NCI-H1105 treated with DMSO at 0.1 percent for 48 hours (cell line): ENCODE data around the gene SLC16A12.
A peak's percentile ranks its signal among the peaks of the same experiment; 100 is the strongest.
"Not testable (repeated sequence)": the region's sequence is repeated elsewhere in the genome, so short reads cannot be mapped to it uniquely, and the experiment has no call there.

ENCODE experiments used
- DNase-seq: peaks from one replicate; lab custom pipeline; 2025; lab: John Stamatoyannopoulos, UW

The SLC16A12 gene

DNA sequence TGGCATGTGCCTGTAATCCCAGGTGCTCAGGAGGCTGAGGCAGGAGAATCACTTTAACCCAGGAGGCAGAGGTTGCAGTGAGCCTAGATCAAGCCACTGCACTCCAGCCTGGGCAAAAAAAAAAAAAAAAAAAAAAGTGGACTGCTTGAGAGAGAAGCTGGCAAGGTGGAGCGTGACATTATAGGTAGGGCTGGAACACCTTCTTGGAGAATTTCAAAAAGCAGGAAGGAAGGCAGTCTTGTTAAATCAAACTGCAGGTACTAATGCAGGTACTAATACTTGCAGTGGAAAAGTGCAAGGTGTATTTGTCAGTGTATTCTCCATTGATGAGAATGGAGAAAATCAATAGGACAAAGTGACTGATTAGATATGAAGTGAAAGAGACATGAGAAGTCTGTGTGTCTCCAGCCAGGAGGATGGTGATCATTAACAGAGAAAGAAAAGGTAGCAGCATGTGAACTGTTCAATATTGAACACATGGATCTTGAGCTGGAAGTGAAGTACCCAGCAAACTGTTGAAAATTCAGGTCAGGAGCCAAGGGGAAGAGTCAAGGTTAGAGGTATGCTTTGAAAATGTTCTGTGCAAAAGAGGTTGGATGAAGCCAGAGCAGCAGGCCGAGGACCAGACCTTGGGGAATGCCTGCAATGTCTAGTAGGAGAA lies 12.6 kb upstream of the SLC16A12 start:
- DNase-seq = no peak

DNA sequence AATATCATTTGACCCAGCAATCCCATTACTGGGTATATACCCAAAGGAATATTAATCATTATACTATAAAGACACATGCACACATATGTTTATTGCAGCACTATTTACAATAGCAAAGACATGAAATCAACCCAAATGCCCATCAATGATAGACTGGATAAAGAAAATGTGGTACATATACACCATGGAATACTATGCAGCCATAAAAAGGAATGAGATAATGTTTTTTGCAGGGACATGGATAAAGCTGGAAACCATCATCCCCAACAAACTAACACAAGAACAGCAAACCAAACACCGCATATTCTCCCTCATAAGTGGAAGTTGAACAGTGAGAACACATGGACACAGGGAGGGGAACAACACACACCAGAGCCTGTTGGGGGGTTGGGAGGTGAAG lies 11.3 kb upstream of the SLC16A12 start:
- DNase-seq = not testable (repeated sequence)

DNA sequence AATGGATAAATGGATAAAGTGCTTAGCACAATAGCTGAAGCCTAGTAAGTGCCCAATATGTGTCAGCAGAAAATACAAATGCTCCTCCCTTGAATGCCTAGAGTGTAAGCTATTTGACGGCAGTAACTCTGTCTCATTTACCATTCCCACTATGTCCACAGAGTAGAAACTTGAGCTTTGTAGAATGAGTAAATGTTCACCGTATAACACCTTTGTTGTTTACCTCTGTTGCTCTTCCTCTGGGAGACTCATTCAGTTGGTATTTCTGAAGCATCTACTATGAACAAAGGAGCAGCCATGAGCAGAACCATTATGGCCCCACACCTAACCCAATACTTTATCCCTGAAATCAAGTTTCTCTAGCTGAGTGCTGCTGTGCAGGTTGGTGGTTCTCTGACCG lies 8.4 kb upstream of the SLC16A12 start:
- no peak for DNase-seq

DNA sequence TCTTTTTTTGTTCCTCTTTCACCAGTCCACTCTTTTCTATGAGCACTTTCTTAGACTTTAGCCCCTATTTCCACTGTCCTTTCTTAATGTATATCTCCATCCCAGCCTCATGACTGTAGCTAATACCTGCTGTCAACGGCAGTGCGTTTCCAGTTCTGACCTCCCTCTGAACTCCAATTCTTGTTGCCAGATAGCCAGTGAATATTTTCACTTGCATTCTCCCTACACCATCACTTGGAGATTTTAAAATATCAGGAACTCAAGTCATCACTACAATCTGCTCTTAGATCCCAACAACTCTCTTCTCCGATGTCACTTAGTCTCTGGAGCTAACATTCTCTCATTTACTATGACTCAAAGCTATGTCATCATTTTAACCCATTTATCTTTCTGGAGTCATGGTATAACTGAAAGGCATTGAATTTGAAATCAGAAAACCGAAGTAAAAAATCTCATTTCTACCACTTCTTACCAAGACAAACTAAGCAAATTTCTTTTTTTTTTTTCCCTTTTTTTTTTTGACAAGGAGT lies 5.1 kb upstream of the SLC16A12 start:
- DNase-seq = no peak

DNA sequence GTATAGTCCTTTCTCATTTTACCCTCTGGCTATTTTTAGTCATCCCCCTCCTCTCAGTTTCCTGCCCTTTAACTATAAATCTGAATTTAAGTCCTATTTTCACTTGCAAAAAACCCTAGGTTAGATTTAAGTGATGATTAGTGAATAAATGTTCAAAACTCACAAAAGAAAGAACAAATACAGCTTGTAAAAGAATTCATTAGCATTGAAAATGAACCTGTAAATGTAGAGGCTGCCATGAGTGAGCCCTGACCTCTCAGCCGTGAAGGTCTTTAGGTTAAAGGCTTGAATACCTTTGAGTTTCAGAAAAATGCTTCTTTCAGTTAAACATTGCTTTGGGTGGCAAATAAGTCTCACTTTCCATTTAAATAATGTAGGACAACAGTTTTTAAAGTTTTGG lies 2.0 kb upstream of the SLC16A12 start:
- DNase-seq = no peak

DNA sequence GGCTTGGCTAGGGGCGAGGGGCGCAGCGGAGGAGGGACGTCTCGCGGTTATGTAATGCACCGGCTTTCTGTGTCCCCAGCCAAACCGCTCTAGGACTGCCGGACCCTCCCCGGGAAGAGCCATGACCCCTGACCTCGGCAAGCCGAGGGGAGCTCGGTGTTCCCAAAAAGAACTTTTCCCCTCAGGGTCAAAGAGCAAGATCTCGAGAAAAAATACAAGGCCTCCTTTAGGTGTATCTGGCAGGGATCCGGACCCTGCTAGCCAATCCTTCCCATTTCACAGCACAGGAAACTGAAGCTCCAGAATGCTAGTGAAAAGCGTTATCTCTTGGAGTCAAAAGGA lies 590 bp upstream of the SLC16A12 start:
- no peak for DNase-seq

DNA sequence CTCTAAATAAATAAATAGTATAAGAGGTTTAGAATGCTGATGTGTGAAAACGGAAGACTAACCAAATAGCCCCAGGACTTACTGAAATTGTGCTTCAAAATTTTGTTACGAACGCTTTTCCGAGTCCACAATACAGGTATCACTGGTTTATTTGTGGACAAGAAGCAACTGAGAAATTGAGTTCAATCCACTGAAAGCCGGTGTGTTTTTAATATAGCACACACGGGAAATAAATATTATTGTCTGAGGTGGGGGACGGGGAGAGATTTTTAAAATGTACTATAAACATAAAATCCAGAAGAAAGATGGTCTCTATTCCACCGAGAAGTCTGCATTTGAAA lies 598 bp downstream of the SLC16A12 start:
- no peak for DNase-seq

DNA sequence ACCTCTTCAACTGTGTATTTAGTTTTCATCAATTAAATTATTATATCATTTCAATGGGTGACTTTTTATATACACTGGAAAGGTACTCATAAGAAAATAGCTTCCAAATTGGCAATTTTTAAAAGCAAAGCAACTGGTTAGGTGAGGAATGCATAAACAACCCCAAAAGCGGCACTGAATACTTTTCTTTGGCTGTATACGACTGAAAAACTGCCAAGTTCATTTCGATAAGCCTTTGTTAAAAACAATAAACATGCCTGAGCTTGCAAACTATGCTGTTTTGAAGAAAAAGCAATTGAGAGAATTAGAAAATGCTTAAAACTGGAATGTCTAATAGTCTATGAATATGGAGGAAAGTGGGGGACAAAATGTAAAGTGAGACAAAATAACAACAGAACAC lies 2.9 kb downstream of the SLC16A12 start:
- peak; percentile 54 for DNase-seq

DNA sequence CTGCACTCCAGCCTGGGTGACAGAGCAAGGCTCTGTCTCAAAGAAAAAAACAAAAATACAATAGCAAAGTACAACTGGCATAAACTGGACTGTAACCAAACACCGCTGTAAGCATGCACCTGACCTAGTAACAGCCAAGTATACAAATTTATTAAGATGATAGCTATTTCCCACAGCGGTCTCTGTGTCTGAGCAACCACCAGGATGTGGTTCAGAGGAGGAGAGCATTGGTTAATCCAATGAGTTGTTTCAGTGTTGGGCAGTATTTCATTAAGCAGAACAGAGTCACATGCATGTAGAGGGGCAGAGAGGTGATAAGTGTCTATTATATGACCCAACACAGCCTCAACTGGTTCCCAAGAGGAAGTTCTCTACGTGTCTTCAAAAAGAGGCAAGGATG lies 4.0 kb downstream of the SLC16A12 start:
- DNase-seq = no peak

DNA sequence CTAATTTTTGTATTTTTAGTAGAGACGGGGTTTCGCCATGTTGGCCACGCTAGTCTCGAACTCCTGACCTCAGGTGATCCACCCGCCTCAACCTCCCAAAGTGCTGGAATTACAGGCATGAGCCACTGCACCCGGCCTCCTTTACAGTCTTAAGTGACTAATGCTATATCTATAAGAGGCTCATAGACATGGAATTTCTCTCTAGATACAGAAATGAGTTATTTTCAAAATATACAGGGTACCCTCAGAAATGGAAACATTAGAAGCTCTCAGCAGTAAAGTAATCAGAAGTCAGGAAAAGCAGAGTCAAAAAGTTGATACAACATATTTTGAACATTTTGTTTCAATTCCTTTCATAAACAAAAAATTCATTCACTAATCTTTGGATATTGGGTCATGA lies 5.7 kb downstream of the SLC16A12 start:
- DNase-seq = not testable (repeated sequence)

DNA sequence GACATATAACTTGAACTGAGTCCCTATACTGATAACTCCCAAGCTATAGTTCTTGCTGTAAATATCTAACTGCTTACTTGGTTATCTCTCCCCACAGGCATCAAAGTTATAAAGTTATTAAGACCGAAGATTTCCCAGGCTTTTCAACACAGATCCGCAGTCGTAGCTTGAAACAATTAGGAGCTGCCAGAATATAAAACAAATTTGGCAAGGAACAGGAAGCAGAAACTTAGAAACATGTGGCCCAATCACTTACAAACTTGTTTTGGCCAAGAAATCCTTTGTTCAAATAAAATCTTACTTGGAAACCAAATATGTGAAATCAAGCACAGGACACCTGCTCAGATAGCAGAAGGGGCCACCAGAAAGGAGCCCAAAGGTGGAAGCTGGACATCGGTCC lies 9.0 kb downstream of the SLC16A12 start:
- DNase-seq = no peak

DNA sequence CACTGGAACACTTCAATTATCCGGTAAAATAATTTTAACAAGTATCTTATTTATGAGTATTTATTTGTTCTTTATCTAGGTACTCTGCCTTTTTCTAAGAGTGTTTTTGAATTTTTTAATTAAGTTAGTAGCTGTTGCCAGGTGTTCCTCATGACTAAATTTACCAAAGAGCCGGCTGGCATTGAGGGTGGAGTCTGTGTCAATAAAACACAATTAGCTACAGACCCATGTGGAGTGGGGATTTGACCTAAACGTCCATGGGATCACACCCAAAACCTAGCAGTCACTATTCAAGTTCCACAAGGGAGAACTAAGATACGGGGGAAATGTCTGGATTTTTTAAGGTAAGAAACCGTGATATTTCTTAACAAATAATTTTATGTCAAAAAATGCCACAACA lies 9.8 kb downstream of the SLC16A12 start:
- DNase-seq = peak; percentile 35

DNA sequence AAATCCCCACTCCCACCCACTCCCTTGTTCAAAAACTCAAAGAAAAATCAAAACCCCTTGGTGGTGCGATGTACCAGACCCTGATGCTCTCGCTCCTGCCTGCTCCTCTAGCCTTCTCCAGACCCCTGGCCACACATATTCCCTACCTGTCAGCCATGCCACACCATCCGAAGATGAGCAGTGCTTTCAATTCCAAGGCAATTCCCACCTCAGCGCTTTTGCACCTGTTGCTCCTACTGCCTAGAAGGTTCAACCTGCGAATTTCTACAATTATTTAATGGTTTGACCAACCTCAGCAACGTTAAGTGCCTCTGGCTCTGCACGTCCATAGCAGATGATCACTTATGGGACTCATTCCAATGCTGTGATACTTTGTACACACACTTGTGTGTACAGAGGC lies 11.1 kb downstream of the SLC16A12 start:
- no peak for DNase-seq

DNA sequence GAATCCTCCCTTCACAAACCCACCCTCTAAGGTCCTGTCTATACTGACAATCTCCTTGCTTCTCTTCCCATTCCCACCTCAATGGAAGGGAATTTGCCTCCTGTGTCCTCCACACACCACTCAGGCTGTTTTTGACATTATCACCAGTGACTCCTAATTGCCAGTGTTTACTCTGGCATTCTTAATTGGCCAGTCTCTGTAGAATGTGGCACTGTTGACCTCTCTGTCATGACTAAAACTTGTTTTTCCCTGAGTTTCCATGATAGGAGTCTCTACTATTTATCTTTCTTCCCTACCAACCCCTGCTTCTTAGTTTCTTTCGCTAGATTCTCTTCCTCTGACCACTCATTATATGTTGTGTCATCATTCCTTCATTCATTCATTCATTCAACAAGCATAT lies 12.1 kb downstream of the SLC16A12 start:
- DNase-seq = no peak

DNA sequence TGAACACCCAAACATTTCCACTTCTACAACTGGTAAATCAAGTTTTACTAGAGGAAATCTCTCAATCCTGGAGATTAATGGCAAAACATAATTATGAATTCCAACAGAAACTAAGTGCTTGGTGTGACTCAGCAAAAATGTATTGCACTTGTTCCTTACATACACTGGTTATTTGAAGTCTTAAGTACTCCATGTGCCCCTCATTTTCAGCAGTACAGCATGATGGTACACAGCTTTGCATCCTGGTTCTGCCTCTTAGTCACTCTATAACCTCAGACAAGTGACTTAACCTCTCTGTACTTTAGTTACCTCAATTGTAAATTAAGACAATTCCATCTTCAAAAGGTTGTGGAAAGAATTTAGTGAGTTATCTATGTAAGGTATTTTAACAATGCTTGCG lies 12.9 kb downstream of the SLC16A12 start:
- DNase-seq = no peak

DNA sequence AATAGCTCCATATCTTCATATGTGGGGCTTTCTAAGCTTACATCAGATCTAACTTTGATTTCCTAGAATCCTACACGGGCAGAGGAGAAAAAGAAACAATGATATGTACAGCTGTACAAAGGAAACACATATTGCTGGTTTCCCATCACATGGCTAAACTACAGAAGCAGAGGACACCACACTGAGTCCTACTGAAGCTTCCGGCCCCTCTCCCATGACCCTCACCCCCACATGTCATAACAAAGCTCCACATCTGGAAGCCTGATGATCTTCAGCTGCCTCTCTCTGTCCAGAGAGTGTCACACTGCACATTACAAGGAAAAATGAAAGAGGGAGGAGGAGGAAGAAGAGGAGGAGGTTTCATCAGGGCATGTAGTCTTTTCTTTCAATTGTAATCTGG lies 14.0 kb downstream of the SLC16A12 start:
- no peak for DNase-seq

DNA sequence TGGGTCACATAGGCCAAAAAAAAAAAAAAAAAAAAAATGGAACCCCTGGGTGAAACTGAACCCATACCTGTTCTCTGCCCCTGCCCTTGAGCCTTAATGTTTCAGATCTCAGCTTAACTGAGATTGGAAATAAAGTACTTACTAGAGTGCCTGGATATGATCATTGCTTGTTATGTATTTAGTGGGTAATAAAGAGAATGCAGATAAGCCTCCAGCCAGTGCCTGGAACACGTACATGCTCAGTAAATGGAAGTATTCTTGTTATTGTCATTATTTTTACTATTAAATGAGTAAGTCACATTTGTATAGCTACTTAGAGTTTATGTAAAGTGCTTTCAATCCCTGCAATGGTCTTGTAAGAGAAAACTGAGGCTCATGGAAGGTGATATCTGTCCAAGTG lies 14.7 kb downstream of the SLC16A12 start:
- DNase-seq = no peak

DNA sequence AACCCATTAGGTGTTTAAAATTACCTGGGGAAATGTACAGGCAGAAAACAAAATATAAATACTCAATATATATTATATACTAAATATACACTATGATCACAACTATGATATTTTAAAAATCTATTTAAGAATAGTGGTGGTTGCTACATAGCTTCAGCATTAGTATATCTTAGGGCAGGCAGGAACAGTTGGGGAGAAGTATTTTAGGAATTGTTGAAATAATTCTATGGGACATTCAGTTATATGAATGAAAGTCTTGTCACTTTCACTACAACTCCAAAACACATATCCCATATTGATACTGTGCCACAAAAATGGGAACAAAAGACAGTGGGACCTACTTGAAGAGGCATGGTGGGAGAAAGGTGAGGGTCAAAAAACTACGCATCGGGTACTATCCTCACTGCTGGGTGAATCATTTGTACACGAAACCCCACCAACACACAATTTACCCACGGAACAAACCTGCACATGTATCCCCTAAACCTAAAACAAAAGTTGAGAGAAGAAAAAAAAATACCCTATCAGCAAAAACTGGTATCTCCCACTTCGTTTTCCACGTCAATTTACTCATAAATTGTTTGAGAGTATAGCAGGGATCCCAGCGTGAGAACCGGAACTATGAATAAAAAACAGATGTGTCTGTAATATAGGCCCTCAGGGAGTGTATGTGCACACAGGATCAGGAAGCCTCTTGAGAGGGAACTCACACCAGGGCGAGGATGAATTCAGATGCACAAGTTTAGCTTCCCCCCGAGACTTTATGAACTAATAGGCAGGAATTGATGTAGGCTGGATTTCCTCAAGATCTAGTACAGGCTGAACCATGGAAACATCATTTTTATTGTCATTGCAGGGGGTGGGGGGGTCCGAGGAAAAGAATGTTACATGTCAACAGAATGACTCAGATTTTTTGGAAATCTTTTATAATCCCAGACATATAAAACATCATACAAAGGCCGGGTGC lies 16.2 kb downstream of the SLC16A12 start:
- no peak for DNase-seq

DNA sequence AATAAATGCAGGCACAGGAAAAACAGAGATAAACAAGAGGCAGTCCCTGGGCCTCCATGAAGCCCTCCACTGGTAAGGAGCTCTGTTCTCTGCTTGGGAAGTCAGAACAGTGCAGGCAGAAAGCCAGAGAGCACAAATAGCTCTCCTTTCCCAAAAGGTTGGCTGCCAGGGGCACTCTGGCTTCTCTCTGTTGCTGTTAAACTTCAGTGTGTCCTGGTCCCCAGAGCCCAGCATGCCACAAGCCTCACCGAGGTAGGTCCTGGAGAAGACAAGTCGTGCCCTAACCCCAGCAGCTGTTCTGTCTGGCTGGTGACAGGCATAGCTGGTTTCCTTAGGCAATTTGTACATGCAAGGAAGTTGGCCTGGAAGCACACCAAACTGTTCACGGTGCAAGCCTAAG lies 17.3 kb downstream of the SLC16A12 start:
- no peak for DNase-seq

DNA sequence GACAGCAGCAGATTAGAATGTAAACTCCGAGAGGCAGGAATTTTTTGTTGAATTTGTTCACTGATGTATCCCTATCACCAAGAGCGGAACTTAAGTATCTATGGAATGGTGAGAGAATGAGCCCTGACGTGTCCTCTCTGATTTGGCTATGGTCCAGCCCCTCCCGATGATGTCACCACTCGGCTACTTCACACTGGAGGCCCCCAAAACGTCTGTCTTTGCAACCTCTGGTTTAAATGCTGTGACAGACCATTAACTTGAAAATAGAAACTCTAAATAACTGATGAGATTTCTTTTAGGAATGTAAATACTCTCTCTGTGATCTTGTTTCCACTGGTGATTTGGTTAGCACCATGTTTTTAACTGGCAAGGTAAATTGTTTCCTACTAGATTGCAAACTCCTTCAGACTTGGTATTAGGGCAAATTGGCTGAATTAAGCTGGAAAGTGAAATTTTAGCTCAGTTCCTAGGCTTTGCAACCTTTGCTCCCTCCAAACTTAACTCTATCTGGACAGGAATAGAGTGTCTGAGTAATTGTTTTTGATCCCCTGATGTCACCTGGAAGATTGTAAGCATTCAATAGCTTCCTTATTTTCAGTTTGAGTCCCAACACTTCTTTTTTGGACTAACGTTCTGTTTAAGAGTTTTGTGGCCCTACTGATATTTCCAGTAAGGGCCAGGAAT lies 19.1 kb downstream of the SLC16A12 start:
- no peak for DNase-seq

DNA sequence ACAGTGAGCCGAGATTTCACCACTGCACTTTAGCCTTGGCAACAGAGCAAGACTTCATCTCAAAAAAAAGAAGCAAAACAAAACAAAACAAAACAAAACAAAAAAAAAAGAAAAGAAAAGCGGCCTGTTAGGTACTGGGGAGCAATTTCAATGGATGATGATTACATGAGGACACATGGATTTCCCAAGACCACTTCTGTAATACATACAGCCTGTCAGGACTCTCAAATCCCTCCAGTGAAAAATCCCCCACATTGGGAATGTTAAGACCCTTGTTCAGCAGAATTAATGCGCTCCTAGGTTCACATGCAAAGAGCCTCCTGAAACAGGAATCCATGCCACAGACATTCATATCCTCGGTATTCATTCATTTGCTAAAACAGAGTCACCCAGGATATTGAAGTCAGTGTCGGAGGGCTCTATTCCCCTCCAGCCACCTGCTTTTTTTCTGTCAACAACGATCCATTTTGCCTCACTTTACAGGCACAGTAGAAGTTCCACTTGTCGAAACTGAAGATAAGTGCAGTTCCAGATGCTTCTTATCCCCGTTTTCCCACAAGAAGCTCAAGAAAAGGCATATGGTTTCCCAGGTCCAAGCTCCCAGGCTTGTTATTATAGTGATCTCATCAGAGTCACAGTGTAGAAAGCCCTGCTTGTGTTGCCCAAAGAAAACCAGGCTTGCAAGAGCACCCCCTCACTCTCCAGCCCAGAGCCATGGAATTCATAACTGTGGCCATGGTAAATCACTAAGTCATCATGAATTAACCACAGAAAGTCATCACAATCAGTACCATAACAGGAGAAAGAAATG lies 20.2 kb downstream of the SLC16A12 start:
- no peak for DNase-seq

DNA sequence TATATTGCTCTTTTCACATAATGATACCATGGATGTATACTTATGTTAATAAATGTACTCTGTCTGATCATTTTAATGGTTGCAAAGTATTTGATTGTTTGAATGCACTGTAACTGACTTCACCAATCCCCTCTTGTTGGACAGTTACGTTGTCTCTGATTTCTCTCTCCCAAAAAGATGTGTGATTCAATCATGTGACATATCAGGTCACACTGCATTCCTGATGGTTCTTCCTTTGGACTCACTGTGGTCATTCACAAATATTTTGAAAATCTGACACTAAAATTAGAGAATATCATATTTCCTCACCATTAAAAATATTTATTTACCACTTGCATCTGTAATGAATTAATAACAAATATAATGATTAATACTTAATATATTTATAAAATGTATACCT lies 22.2 kb downstream of the SLC16A12 start:
- no peak for DNase-seq
